Caki2 (cell line): Measurements from ENCODE around the gene CBLB. TPM values are rescaled to one million over a fixed set of nuclear protein-coding genes. Genes with fewer than 3 reads are reported as not detected.
"Not testable (repeated sequence)": the region's sequence is repeated elsewhere in the genome, so short reads cannot be mapped to it uniquely, and the experiment has no call there.

ENCODE experiments used
- DNase-seq: peaks from one replicate; pipeline ENCODE4 v3.0.0-alpha.2; 2015; ENCODE audit warnings: low read depth
- in situ Hi-C: cut with HindIII; loops from 2 replicates; pipeline ENCODE4 v1.10.0; 2016; ENCODE audit warnings: low sequenced_read_pairs, low pct_unique_long_range_greater_than_20kb, mixed read lengths
- total RNA-seq: library from RNA; depleted of rRNA; stranded (reverse); fragments of >200 nt; shearing (Covaris generic); gene quantifications from 2 replicates; pipeline ENCODE4 v1.2.3, GENCODE V29; 2014; ENCODE audit warnings: low replicate concordance

The CBLB gene
- total RNA-seq, 1 experiment from 2014 or later, result 3.7 TPM

DNA sequence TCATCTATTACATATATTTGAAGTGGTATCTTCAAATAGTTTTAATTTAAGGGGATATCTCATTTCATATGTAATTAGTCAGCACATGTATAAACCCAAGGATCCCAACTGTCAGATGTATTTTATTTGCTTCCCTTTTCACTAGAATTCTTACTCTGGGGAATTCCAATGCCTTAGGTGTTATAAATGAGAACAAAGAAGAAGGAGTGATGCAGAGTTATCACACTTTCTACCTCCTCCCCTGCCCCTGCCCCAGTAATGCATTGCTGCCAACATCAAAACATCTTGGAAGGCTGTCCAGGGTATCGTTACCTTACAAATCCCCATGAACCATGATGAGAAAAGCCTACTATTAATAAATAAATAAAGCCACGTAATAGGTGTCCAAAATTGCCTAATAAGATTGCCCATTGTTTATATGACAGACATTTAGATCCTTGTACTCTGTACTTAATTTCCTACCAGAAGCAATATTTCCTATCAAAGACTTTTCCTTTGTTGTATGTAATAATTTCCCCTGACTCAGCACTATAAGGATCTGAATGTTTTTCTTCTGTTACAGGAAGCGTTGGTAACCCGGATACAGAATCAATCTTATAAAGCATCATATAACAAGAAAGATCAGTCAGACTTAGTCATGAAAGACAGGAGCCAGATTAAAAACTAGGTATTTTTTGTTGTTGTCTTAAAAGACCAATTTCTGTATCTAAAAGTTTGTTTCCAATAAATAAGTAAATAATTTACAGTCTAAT, 38.8 kb downstream of the CBLB start:
- DNase-seq, result no peak
- in situ Hi-C loops, result no loop called here

DNA sequence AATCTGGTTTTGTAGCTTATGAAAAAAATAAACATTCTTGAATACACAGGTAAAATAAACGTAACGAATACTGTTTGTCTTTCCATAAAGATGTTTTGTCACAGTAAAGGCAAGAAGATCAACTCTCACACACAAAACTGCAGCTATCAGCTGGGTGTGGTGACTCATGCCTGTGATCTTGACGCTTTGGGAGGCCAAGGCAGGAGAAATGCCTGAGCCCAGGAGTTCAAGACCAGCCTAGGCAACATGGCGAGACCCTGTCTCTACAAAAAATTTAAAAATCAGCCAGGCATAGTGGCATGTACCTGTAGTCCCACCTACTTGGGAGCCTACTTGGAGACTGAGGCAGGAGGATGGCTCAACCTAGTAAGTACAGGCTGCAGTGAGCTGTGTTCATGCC, 39.6 kb downstream of the CBLB start:
- in situ Hi-C loops, result no loop called here
- DNase-seq, result no peak

DNA sequence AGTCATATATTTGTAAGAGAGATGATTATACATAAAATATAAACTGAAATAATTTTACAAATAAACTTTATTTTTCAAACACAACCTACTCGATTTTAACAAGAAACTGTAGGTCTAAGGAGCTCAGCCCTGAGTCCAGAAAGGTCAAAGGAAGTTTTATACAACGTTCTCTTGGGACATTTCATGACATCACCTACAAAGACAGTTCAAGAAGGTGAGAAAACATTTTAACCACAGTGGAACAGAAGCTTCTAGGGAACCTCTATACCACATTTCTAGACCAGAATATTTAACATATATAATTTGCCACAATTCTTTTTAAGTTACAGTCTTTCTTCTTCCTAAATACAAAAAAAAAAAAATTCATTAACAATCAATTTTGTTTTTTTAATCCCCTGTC, 40.1 kb downstream of the CBLB start:
- DNase-seq, result no peak
- in situ Hi-C loops, result no loop called here

DNA sequence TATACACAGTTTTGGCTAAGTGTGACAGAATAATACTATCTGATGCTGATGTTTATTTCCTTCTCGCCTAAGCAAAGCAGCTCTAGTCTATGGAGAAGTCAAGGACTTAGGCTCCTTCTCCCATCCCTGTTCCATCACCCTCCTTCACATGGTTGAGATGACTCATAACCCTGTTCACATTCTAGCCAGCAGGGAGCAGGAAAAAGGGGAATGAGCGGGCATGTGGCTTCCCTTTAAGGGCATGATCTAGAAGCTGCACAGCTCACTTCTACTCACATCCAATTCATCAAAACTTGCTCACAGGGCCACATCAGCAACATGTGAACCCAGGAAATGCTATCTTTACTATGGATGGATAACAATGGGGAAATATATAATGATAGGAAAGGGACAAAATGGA, 40.9 kb downstream of the CBLB start:
- in situ Hi-C loops, result no loop called here
- DNase-seq, result peak; percentile 51

DNA sequence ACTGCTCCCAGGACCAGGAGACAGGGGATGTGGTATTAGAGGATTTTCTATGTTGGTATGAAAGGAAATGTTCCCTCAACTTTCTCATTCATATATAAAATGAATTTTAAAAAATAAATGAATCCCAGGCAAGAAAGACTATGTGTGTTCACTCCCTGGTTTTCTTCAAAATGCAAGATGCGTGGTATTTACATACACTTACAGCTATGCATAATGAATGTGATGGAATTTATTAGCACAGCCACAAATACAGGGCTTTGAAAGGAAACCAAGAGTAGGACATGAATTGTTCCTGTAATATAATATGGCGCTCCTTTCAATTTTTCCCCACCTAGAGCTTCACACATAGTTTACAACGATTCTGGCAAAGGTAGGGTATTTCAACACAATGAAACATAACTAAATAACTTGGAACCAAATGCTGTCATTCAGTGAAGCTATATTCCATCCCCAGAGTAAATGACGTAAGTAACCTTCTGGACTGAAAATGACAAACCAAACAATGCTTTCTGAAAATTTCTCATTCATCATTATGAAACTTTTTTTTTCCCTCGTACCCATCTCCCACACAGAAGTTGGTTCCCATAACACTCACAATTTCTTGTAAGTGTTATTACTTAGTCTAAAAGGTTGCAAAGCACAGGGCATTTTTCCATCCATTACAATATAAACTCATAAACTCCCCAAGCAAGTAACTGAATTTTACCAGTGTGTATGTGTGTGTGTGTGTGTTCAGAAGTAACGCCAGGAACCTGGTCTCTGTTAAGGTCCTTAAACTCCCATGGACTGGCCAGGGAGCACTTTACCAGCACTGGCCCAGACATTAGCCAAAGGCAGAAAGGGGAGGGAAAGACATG, 41.8 kb downstream of the CBLB start:
- in situ Hi-C loops, result no loop called here
- no peak for DNase-seq

DNA sequence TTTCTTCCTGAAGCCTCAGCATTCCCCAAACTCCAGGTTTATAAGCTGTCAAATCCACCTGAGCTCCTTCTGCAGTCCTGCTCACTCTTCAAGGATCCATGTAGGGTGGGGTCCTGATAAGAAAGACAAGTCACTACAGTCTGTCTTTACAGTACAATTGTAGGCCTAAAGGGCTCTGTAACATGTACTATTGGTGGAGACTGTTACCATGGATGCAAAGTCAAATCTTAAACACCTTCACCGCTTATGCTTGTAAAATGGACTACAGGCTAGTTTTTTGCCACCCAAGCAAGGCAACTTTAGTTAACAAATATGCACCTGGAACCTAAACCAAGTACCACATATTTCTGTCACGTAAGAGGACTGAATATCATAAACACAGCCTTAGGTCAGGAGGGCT, 44.7 kb downstream of the CBLB start:
- no peak for DNase-seq
- in situ Hi-C loops, result no loop called here

DNA sequence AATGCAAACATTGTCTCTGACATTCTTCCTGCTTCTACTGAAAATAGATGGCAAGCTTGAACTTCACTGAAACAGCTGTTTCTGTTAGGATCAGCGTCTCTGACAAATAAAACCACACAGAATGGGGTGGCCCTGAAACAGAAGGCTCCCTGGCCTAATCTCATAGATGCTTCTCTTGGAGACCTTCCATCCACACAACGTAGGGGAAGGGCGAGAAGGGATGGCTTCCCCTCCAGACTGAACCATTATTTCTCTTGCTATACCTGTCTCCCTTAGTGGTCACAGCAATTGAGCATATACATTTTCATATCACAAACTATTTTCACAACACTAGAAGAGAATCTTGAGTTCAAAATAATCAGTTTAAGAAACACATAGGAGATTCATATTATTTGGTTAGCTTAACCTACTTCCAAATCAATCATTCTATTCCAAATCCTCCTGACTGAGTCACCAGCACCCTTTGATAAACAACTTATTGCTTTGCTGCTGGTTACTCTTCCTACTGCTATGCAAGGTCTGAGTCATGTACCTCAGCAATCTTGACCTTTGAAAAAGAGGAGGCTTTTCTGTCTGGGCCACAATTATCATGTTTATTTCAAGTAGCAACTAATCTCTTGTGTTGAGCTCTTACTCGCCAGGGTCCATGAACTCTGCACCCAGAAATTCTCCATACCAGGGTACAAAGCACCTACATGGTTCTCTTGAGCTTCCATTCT, 45.5 kb downstream of the CBLB start:
- peak; percentile 43 for DNase-seq
- in situ Hi-C loops, result no loop called here

DNA sequence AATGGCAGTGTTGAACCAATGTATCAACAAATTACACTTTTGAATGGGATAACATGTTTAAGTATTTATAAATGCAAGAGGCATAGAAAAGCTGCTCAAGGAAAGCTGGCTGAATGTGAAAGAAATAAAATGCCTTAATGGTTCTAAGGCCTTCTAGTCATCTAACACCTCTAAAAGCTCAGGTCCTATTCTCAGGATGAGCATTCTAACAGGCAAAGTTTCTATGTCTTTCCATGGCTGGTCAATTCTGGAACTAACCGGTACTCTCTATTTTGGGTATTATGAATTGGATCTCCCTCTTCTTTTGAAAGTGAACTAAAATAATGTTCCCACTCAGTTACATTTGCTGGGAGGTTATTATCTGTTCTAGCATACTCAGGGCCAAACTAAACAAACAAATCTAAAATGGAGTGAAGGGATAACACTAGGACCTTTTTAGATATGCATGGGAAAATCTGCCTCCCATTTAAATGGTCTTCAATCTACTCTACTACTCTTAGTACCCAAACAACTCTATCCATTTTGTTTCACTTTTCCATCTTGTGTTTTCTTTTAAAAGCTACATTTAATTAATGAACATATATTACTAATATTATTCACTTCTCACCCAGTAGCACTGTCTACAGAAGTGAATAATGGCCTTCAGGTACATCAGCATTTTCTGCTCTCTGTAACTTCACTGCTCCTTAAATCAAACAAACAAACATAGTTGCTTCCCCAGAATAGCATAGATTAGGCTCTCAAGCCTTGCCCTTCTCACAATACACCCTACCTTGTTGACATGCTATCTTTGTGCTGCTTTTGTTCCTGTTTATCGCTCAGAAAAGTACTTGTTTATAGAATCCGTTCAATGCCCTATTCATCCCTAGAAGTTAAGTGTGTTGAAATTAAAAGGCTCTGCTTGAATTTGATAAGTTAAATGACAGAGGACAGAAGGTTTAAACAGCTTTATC, 46.4 kb downstream of the CBLB start:
- in situ Hi-C loops, result no loop called here
- DNase-seq, result no peak

DNA sequence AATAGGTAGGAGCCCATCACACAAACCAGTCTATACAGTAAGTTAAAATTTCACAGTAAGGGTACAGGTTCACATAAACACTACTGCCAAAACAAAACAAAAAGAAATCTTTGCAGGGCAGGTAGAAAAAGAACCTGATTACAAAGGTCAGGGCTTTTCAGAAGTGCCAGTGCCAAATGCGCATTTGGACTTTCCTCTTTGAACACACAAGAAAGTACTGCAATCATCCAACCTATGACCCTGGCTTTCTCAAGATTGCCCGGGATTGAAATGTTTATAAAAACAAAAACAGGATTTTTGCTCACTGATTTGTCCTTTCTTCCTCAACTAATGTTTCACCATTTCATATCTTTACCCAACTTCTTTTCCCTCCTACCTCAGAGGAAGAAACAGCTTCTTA, 47.4 kb downstream of the CBLB start:
- in situ Hi-C loops, result no loop called here
- no peak for DNase-seq

DNA sequence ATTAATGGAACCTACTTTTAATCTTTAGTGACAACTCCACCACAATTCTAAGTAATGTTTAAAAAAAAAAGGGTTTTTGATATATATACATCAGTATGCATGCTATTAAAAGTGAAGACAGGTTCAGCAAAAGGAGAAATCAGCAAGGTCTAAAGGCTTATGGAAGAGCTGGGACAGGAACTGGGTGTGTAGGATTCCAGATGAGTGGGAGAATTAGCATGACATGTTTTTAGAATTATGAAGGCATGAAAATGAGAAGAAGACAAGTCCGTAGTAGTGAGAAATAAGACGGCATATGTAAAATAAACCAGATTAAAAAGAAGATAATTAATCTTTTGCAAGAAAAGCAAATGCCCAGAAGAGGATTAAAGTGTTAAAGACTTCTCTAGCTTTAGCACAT, 52.0 kb downstream of the CBLB start:
- in situ Hi-C loops, result no loop called here
- no peak for DNase-seq

DNA sequence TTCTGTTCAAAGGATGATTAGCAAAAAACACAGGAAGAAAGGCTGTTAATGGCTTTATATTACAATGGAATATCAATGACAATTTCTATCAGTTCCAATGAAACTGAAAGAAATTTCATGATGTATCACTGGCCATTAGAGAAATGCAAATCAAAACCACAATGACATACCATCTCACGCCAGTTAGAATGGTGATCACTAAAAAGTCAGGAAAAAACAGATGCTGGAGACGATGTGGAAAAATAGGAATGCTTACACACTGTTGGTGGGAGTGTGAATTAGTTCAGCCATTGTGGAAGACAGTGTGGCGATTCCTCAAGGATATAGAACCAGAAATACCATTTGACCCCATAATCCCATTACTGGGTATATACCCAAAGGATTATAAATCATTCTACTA, 53.5 kb downstream of the CBLB start:
- DNase-seq, in situ Hi-C loops: not testable (repeated sequence)

DNA sequence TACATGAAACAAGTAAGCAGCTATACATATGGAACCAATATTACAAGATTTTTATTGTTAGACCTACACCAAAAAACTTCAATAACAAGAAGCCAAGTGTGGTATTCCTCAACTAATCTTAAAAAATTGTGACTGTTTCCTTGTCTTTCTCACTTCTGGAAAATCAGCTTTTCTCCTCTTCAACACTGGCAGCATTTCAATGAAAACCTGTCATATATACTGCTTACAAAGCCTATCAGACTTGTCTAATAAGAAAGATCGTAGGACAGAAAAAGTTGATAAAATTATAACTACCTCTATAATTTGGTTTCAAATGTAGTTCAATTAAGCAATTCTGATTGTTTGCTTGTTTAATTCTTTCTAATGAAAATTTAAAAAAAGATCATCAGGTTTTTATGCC, 55.1 kb downstream of the CBLB start:
- DNase-seq, result no peak
- in situ Hi-C loops, result no loop called here

DNA sequence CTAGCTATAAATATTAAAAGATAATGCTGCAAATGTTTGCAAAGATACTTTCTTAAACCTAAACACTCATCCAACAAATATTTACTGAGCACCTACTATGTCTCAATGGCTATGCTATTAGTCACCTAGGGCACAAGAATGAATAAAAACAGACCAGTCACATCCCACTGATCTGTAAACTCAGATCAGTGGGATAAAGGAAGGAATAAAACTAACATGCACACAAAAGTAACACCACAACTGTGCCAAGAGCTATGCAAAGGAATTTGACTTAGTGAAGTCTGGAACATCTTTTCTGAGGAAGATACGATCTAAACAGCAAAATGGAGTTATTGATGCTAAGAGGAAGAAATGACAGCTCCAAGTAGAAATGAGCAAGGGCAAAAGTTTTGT, 56.6 kb downstream of the CBLB start:
- in situ Hi-C loops, result no loop called here
- peak; percentile 48 for DNase-seq

DNA sequence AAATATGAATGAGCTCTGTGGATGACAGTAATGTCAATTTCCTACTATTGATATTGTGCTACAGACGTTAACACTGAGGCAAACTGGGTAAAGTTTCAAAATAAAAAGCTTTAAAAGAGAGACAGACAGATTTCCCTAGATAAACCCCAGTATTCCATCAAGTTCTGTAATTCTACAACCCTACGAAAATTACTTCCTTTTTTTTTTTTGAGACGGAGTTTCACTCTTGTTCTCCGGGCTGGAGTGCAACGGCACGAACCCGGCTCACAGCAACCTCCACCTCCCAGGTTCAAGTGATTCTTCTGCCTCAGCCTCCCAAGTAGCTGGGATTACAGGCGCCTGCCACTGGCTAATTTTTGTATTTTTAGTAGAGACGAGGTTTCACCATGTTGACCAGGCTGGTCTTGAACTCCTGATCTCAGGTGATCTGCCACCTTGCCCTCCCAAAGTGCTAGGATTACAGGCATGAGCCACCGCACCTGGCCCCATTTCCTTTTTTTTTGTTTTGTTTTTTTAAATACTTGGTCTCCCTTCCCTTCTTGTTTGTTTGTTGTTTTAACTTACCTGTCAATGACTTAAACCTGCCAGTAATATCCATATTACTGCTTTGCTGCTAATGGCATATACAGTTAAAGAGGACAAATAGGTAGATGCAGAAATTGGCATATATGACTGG, 57.2 kb downstream of the CBLB start:
- in situ Hi-C loops, result no loop called here
- peak; percentile 10 for DNase-seq

DNA sequence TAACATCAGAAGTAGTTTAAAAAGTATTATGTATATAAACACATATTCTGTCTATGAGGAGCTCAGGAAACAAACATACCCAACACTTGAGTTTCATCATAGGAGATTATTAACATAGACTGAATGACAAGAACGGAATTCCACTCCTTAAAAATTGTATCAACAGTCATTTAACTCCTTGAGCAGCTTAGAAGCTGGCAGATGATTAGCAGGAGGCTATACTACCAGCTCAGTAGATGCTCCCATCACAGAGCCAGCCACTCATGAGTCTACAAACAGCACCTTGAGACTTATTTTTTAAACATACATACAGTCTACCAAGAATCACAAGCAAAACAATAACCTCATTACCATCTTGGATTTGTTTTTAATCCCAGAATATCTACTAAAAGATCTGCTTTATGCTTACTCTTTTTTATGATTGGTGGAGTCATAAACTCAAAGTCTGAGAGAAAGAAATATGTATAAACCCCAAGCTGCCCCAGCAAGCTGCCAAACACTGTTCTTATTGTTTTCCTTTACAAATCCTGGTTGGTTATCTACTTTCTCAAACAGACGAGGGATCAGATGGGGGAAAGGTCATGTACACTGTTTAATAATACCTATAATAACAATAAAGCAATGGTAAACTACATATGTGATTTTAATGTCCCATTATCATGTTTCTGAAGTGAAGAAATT, 59.5 kb downstream of the CBLB start:
- in situ Hi-C loops, result no loop called here
- DNase-seq, result no peak

DNA sequence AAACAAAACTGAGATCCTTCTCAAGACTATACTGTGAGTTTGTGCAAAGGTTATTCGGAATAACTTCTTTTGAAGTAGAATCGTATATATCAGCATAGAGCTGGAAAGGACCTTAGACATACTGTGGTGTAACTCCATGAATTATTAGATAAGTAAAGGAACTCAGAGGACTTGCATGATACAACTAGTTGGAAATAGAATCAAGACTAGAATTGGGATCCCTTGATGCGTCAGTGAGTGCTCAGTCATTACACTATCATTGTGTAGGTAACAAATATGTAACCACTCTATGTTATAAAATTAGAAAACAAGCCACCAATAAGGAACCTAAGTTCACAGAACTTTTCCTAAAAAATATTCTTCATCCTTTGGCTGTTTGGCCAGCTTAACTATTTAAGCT, 61.1 kb downstream of the CBLB start:
- DNase-seq, result no peak
- in situ Hi-C loops, result no loop called here

DNA sequence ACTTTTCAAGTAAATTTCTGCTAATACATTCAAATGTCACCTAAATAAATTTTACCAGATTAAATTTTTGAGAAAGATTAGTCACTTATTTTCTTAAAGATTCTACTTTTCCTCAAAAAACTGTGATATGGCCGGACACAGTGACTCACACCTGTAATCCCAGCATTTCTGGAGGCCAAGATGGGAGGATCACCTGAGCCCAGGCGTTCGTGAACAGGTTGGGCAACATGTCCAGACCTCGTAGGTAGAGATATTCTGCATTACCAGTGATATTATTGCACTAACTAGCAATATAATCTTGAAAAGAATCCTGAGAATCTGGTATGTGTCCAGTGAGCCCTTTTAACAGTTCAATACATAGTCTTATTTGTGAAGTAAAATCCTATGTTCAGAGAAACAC, 61.7 kb downstream of the CBLB start:
- DNase-seq, result no peak
- in situ Hi-C loops, result no loop called here
